ENCODE data around the gene FCHSD1.

Gene FCHSD1

GRCh38 chr5:141685591-141685990, 34.4 kb upstream of the FCHSD1 start:
- H3K9me3 ChIP-seq (ENCODE audit: control insufficient read depth in 1 of 2, low read length in 2 of 2), result no peaks in the 10 kb centered on the region
- peaks cover 3 to 12% of the 10 kb centered on the region in 2 donors for H3K4me1 ChIP-seq (ENCODE audit: control insufficient read depth in 1 of 2, insufficient read depth in 2 of 2, low read length in 2 of 2)
- no peaks in the 10 kb centered on the region for H3K27me3 ChIP-seq (ENCODE audit: low read depth, low read length)
- no peak overlapping the region for H3K27ac ChIP-seq (ENCODE audit: low read length)
- H3K4me3 ChIP-seq (ENCODE audit: low read depth in 1 of 2, low read length in 2 of 2), result no peak overlapping the region
- no peaks in the 10 kb centered on the region for H3K36me3 ChIP-seq (ENCODE audit: control insufficient read depth in 1 of 2, insufficient read depth in 2 of 2, low read length in 2 of 2)

- H3K4me1 ChIP-seq (ENCODE audit: control insufficient read depth in 1 of 2, insufficient read depth in 2 of 2, low read length in 2 of 2), result peaks cover 3 to 12% of the 10 kb centered on the region in 2 donors
- H3K9me3 ChIP-seq (ENCODE audit: control insufficient read depth in 1 of 2, low read length in 2 of 2), result no peaks in the 10 kb centered on the region
- no peaks in the 10 kb centered on the region for H3K36me3 ChIP-seq (ENCODE audit: control insufficient read depth in 1 of 2, insufficient read depth in 2 of 2, low read length in 2 of 2)
- H3K27me3 ChIP-seq (ENCODE audit: low read depth, low read length), result no peaks in the 10 kb centered on the region
- H3K4me3 ChIP-seq (ENCODE audit: low read depth in 1 of 2, low read length in 2 of 2), result no peak overlapping the region
- H3K27ac ChIP-seq (ENCODE audit: low read length), result no peak overlapping the region
Observed at GRCh38 chr5:141683596-141684141, 32.5 kb upstream of the FCHSD1 start.

GRCh38 chr5:141681695-141682641, 30.8 kb upstream of the FCHSD1 start, which contains the start of gene ARAP3:
TSS of gene ARAP3 (minus strand) at chr5:141682230. CDS start at chr5:141680486, 1,744 bp downstream.
- Histone ChIP-seq H3K4me3 (ENCODE audit: low read depth in 1 of 2, low read length in 2 of 2) (peak within 1 kb of the TSS; percentile 52 to 55), H3K36me3 (ENCODE audit: control insufficient read depth in 1 of 2, insufficient read depth in 2 of 2, low read length in 2 of 2) (no peaks in the 10 kb centered on the region), H3K4me1 (ENCODE audit: control insufficient read depth in 1 of 2, insufficient read depth in 2 of 2, low read length in 2 of 2) (peaks cover 3 to 12% of the 10 kb centered on the region in 2 donors), H3K9me3 (ENCODE audit: control insufficient read depth in 1 of 2, low read length in 2 of 2) (no peaks in the 10 kb centered on the region), H3K27ac (ENCODE audit: low read length) (peak within 1 kb of the TSS; percentile 85), H3K27me3 (ENCODE audit: low read depth, low read length) (no peaks in the 10 kb centered on the region)

- H3K4me1 ChIP-seq (ENCODE audit: control insufficient read depth in 1 of 2, insufficient read depth in 2 of 2, low read length in 2 of 2), result peaks cover 3 to 12% of the 10 kb centered on the region in 2 donors
- H3K27me3 ChIP-seq (ENCODE audit: low read depth, low read length), result no peaks in the 10 kb centered on the region
- H3K4me3 ChIP-seq (ENCODE audit: low read depth in 1 of 2, low read length in 2 of 2), result peak overlapping the region; percentile 15 to 55
Observed at GRCh38 chr5:141681295-141681694, 30.1 kb upstream of the FCHSD1 start.

GRCh38 chr5:141680751-141681201, 29.6 kb upstream of the FCHSD1 start:
- Histone ChIP-seq H3K4me1 (ENCODE audit: control insufficient read depth in 1 of 2, insufficient read depth in 2 of 2, low read length in 2 of 2) (peaks cover 3 to 12% of the 10 kb centered on the region in 2 donors), H3K4me3 (ENCODE audit: low read depth in 1 of 2, low read length in 2 of 2) (peak overlapping the region in 1 of 2 donors; percentile 55), H3K27ac (ENCODE audit: low read length) (peak overlapping the region; percentile 85), H3K9me3 (ENCODE audit: control insufficient read depth in 1 of 2, low read length in 2 of 2) (no peaks in the 10 kb centered on the region), H3K36me3 (ENCODE audit: control insufficient read depth in 1 of 2, insufficient read depth in 2 of 2, low read length in 2 of 2) (no peaks in the 10 kb centered on the region), H3K27me3 (ENCODE audit: low read depth, low read length) (no peaks in the 10 kb centered on the region)

More at GRCh38 chr5:141681295-141681694, 30.1 kb upstream of the FCHSD1 start:
- Histone ChIP-seq H3K27ac (ENCODE audit: low read length) (peak overlapping the region; percentile 85), H3K9me3 (ENCODE audit: control insufficient read depth in 1 of 2, low read length in 2 of 2) (no peaks in the 10 kb centered on the region), H3K36me3 (ENCODE audit: control insufficient read depth in 1 of 2, insufficient read depth in 2 of 2, low read length in 2 of 2) (no peaks in the 10 kb centered on the region)

GRCh38 chr5:141680178-141680577, 29.0 kb upstream of the FCHSD1 start:
- peaks cover 3 to 12% of the 10 kb centered on the region in 2 donors for H3K4me1 ChIP-seq (ENCODE audit: control insufficient read depth in 1 of 2, insufficient read depth in 2 of 2, low read length in 2 of 2)
- H3K36me3 ChIP-seq (ENCODE audit: control insufficient read depth in 1 of 2, insufficient read depth in 2 of 2, low read length in 2 of 2), result no peaks in the 10 kb centered on the region
- no peaks in the 10 kb centered on the region for H3K27me3 ChIP-seq (ENCODE audit: low read depth, low read length)
- no peak overlapping the region for H3K4me3 ChIP-seq (ENCODE audit: low read depth in 1 of 2, low read length in 2 of 2)
- H3K9me3 ChIP-seq (ENCODE audit: control insufficient read depth in 1 of 2, low read length in 2 of 2), result no peaks in the 10 kb centered on the region
- H3K27ac ChIP-seq (ENCODE audit: low read length), result no peak overlapping the region

- peaks cover 3 to 9% of the 10 kb centered on the region in 2 donors for H3K4me1 ChIP-seq (ENCODE audit: control insufficient read depth in 1 of 2, insufficient read depth in 2 of 2, low read length in 2 of 2)
- peaks cover 0 to 5% of the 10 kb centered on the region in 2 donors for H3K36me3 ChIP-seq (ENCODE audit: control insufficient read depth in 1 of 2, insufficient read depth in 2 of 2, low read length in 2 of 2)
- no peaks in the 10 kb centered on the region for H3K27me3 ChIP-seq (ENCODE audit: low read depth, low read length)
- H3K4me3 ChIP-seq (ENCODE audit: low read depth in 1 of 2, low read length in 2 of 2), result no peak overlapping the region
- H3K9me3 ChIP-seq (ENCODE audit: control insufficient read depth in 1 of 2, low read length in 2 of 2), result no peaks in the 10 kb centered on the region
- no peak overlapping the region for H3K27ac ChIP-seq (ENCODE audit: low read length)
Observed at GRCh38 chr5:141677415-141677814, 26.2 kb upstream of the FCHSD1 start.

- no peak overlapping the region for H3K27ac ChIP-seq (ENCODE audit: low read length)
- no peaks in the 10 kb centered on the region for H3K4me1 ChIP-seq (ENCODE audit: control insufficient read depth in 1 of 2, insufficient read depth in 2 of 2, low read length in 2 of 2)
- H3K36me3 ChIP-seq (ENCODE audit: control insufficient read depth in 1 of 2, insufficient read depth in 2 of 2, low read length in 2 of 2), result peaks cover 0 to 10% of the 10 kb centered on the region in 2 donors
- H3K27me3 ChIP-seq (ENCODE audit: low read depth, low read length), result no peaks in the 10 kb centered on the region
- H3K4me3 ChIP-seq (ENCODE audit: low read depth in 1 of 2, low read length in 2 of 2), result no peak overlapping the region
- H3K9me3 ChIP-seq (ENCODE audit: control insufficient read depth in 1 of 2, low read length in 2 of 2), result no peaks in the 10 kb centered on the region
Observed at GRCh38 chr5:141675672-141676071, 24.5 kb upstream of the FCHSD1 start.

- peaks cover 0 to 16% of the 10 kb centered on the region in 2 donors for H3K36me3 ChIP-seq (ENCODE audit: control insufficient read depth in 1 of 2, insufficient read depth in 2 of 2, low read length in 2 of 2)
- no peaks in the 10 kb centered on the region for H3K27me3 ChIP-seq (ENCODE audit: low read depth, low read length)
- no peaks in the 10 kb centered on the region for H3K4me1 ChIP-seq (ENCODE audit: control insufficient read depth in 1 of 2, insufficient read depth in 2 of 2, low read length in 2 of 2)
- H3K27ac ChIP-seq (ENCODE audit: low read length), result no peak overlapping the region
- H3K4me3 ChIP-seq (ENCODE audit: low read depth in 1 of 2, low read length in 2 of 2), result no peak overlapping the region
- H3K9me3 ChIP-seq (ENCODE audit: control insufficient read depth in 1 of 2, low read length in 2 of 2), result no peaks in the 10 kb centered on the region
Observed at GRCh38 chr5:141674747-141675146, 23.5 kb upstream of the FCHSD1 start.

- no peaks in the 10 kb centered on the region for H3K9me3 ChIP-seq (ENCODE audit: control insufficient read depth in 1 of 2, low read length in 2 of 2)
- H3K27me3 ChIP-seq (ENCODE audit: low read depth, low read length), result no peaks in the 10 kb centered on the region
- H3K4me3 ChIP-seq (ENCODE audit: low read depth in 1 of 2, low read length in 2 of 2), result no peak overlapping the region
- no peak overlapping the region for H3K27ac ChIP-seq (ENCODE audit: low read length)
- H3K36me3 ChIP-seq (ENCODE audit: control insufficient read depth in 1 of 2, insufficient read depth in 2 of 2, low read length in 2 of 2), result peaks cover 0 to 16% of the 10 kb centered on the region in 2 donors
- H3K4me1 ChIP-seq (ENCODE audit: control insufficient read depth in 1 of 2, insufficient read depth in 2 of 2, low read length in 2 of 2), result no peaks in the 10 kb centered on the region
Observed at GRCh38 chr5:141672841-141673813, 21.9 kb upstream of the FCHSD1 start.

Data from muscle layer of duodenum (tissue), 2 donors.